Activated CD8-positive, alpha-beta memory T cell treated with anti-CD3 and anti-CD28 coated beads for 24 hours (primary cell): ENCODE results near the gene CDKAL1.
"Not testable (repeated sequence)": the region's sequence is repeated elsewhere in the genome, so short reads cannot be mapped to it uniquely, and the experiment has no call there.

ENCODE experiments used
- DNase-seq: peaks from one replicate; pipeline ENCODE4 v3.0.0-alpha.2; 2020

Gene CDKAL1

DNA sequence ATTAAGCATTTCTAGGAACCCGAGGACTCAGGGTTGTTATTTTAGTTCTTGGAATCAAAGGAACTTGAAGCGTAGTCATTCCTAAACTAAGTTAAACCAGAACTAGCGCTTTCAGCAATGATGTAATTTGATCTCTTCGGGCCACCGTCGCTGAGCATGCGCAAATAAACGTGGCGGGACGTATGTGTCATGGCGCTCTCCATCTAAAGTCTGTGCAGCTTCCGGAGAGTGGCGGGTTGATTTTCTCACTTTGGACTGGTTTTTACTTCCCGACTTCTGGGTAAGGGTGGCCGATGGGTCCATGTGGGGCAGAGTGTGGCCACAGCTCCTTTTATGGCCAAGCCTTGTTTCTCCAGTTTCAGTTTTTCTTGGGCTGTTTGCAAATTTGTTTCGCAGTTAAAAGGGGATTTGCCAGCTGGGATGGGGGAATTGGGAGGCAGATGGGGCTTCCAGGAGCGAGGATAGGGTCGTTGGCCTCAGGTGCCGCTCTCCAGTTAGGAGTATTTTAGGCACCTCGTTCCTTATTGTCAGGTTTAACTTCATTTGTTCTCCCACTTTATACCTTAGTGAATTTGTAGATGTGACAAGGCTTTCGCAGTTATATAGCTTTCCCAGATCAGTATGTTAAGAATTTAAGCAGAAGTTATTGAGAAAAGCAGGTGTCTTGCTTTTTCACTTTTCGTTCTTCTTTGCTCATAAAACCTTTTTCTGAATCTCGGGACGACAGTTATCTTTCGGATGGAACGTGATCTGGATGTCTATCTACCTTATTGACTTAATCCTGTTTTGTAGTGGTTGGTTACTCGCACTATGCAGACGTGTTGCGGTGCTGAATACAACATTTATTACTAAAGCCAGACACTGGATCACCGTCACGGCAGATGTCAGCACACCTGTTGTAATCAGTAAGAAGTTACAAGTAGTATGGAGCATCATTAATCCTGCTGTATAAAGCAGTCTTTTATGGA lies at the start of gene CDKAL1:
TSS of gene CDKAL1 (plus strand) at position 163 of the 968 bp plus-strand sequence. CDS start 11,894 bp downstream, outside the sequence.
- peak; percentile 93 for DNase-seq

DNA sequence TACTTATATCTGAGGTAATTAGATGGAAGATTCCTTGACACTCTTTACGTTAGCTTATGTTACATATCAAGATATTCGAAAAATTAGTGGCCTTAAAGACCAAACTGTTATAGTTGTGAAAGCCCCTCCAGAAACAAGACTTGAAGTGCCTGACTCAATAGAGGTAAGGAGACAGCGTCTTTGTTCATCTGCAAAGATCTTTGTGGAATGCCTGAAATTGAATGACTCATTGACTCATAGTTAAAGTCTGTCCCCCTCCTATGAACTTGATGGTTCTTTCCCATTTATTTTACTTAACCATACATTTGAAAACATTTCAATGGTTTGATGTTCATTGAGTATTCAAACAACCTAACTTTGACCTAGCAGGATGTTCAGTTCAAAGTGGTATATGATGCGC lies 47.6 kb upstream of the CDKAL1 start:
- DNase-seq: no peak

DNA sequence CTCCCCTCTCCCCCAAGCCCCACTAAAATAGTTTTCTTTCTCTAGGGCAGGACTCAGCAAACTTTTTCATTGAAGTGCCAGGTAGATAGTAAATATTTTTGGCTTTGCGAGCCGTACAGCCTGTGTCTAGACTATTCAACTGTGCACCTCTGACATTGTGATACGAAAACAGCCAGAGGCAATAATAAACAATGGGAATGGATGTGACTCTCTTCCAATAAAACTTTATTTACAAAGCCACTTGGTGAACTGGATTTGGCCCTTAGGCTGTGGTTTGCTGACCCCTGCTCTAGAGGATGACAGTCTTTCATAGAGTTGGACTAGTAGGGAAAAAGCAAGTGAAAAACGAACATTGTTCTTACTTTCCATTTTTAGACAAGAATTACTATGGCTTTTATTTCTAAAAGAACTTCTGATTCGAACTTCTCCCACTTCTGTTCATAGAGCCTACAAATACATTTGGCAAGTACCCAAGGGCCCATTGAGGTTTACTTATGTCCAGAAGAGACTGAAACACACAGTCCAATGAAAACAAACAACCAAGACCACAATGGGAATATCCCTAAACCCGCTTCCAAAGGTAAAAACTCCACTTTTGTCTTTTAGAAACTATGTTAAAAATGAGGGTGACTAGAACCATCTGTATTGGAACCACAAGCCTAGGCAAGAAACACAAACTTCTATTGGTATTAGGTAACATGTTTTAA lies 46.4 kb upstream of the CDKAL1 start:
- no peak for DNase-seq

GRCh38 chr6:20490591-20490990 lies 43.7 kb upstream of the CDKAL1 start:
- no peak for DNase-seq

GRCh38 chr6:20492099-20492498 lies 42.2 kb upstream of the CDKAL1 start:
- no peak for DNase-seq

DNA sequence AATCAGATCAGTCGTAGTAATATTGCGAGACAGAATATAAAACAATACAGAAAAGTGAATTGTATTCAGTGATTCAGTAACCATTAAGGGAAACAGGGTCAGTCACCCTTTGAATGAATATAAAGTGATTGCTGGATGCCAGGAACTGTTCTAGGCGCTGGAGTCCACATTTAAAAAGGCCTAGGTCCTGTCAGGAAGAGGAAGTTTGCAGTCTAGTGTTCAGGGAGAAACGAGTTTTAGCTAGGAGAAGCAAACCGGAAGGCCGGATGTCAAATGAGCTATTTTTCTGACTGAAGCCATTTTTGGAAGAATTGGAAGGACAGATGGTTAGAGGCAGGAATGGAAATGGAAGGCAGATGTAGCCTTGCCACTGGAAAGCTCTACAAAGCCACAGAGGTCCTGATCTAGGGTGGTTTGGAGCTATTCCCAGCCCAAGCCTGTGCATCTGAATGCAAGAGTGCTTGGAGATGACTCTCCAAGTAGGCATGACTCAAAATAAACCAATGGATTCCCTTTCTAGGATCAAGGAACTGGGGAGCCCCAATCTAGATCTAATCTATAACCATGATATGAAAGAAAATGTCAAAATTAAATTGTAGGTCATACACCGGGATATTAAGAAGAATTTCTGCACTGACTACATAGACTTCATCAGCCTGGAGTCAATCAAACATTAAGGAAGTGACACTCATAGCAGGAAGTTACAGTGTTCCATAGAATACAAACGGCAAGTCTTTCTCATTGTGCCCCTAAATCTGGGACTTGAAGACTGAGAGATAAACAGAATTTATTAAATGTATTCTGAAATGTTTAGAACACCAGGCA lies 36.8 kb upstream of the CDKAL1 start:
- DNase-seq: no peak

DNA sequence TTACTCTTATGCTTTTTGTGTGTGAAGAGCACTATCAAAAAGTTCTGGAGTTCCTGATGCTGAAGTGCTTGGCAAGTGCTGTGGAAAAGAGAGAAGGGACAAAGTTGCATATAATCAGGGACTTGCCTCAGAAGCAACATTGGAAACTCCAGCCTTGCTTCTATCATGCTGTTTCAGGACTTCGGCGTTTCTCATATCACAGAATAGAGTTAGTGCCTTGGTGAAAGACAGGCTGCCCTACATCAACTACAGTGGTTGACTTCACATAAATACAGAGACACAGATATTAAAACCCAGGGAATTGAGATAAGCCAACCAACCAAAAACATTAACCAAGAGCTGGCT lies 36.2 kb upstream of the CDKAL1 start:
- no peak for DNase-seq

GRCh38 chr6:20509212-20509611 lies 25.0 kb upstream of the CDKAL1 start:
- DNase-seq: no peak

GRCh38 chr6:20511852-20512251 lies 22.4 kb upstream of the CDKAL1 start:
- no peak for DNase-seq

- not testable (repeated sequence) for DNase-seq
These were observed 9.0 kb upstream of the CDKAL1 start for GRCh38 chr6:20525208-20525607.

DNA sequence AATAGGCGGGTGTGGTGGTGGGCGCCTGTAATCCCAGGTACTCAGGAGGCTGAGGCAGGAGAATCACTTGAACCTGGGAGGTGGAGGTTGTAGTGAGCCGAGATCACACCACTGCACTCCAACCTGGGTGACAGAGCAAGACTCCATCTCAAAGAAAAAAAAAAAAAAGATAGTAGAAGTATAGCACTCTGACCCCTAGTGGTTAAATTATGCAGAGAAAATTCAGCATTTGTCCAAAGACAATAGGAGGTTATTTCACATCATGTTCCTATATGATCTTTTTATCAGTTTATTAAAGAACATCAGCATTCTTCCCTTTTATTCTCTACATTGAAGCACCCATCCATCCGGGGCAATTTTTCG lies 5.2 kb upstream of the CDKAL1 start:
- DNase-seq: not testable (repeated sequence)

DNA sequence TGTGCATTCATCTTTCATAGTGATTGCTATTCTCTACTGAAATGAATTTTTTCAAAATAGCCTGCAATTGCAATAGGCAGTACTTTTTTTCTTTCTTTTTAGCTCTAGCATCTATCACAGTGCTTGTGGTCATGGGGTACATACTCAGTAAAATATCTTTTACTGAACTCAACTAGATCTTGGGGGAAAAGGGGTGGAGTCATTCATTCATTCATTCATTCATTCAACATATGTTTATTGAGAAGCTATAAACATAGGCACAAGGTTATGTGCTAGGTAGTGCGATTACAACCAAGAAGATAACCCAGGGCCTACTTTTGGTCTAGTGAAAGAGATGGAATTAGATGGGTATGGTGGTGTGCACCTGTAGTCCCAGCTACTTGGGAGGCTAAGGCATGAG lies 1.4 kb upstream of the CDKAL1 start:
- DNase-seq: no peak

GRCh38 chr6:20533746-20534294 lies 437 bp upstream of the CDKAL1 start:
- DNase-seq: no peak

DNA sequence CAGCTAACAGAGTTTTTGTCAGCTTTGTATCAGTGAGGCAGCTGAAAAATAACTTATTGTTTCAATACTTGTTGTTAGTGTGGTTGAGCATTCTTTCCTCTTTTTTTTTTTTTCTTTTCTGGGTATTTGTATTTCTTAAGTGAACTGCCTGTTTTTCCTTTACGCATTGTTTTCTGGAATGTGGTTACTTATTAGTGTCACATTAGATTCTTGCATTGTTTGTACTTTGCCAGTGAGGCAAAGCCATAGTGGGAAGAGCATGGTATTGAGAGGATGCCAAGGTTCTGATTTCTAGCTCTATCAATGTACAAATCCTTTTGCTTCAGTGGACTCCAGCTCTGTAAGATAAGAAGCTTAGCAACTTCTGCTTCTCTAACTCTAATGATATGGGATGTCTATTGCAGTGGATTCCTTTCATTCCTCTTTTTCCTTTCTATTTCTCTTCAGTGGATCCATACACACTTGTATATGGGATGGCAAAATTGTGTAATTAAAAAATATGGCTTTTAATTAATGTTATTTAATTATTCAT lies 3.9 kb downstream of the CDKAL1 start:
- DNase-seq: no peak

DNA sequence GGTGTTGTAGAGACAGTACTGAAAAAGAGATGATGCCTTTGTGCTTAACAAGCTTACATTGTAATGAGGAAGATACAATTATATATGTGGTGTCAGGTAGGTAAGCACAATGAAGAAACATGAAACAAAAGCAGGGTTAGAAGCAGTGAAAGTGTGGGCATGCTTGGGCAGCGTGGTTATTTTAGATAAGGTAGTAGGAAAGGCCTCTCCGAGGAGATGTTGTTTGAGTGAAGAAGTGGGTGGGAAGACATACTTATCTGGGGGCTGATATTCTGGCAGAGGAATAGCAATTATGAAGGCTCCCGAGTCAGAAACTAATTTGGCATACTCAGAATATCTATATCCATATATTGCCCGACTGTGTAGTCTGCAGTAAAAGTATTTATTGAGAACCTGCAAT lies 4.7 kb downstream of the CDKAL1 start:
- DNase-seq: no peak

- DNase-seq: no peak
These were observed 5.1 kb downstream of the CDKAL1 start for GRCh38 chr6:20539387-20539786.

- no peak for DNase-seq
These were observed 6.4 kb downstream of the CDKAL1 start for GRCh38 chr6:20540683-20541082.

- DNase-seq: no peak
These were observed 7.1 kb downstream of the CDKAL1 start for GRCh38 chr6:20541382-20541781.

GRCh38 chr6:20542927-20543602 lies 8.8 kb downstream of the CDKAL1 start:
- no peak for DNase-seq

DNA sequence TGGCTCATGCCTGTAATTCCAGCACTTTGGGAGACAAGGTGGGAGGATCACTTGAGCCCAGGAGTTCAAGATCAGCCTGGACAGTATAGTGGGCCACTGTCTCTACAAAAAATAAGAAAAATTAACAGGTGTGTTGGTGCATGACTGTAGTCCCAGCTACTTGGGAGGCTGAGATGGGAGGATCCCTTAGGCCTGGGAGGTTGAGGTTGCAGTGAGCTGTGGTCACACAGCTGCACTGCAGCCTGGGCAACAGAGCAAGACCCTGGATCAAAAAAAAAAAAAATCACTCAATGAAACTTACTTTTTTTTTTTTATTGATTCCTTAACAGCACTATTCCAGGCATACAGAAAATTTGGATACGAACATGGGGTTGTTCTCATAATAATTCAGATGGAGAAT lies 14.0 kb downstream of the CDKAL1 start:
- DNase-seq: no peak

DNA sequence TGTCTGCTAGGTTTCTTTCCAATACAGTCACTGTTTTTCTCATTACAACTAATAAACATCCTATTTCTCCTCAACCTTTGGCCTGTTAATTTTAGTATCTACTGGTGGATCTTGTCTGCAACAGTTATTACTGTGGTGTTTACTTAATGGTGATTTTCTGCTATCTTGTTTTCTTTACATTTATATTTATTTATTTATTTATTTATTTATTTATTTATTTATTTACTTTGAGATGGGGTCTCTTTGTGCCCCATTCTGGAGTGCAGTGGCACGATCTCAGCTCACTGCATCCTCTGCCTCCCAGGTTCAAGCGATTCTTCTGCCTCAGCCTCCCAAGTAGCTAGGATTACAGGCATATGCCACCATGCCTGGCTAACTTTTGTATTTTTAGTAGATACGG lies 15.1 kb downstream of the CDKAL1 start:
- not testable (repeated sequence) for DNase-seq

GRCh38 chr6:20554326-20554725 lies 20.1 kb downstream of the CDKAL1 start:
- DNase-seq: no peak
